ENCODE data around the gene SOX15. TPM values are rescaled to one million over a fixed set of nuclear protein-coding genes. Genes with fewer than 3 reads are reported as not detected.

Gene SOX15
- total RNA-seq, 1 experiment from 2014 or later: 6.3 TPM

Other genes with a start within 250 kb of the SOX15 start
- gene KCTD11, start 237.9 kb downstream of the SOX15 start, total RNA-seq (2014; rRNA removed): 7.0 and 7.6 TPM in 2 replicates
- gene TMEM95, start 234.9 kb downstream of the SOX15 start, total RNA-seq (2014; rRNA removed): not detected in 2 replicates
- 10.8 and 13.5 TPM in 2 replicates for gene TNK1, start 209.0 kb downstream of the SOX15 start, total RNA-seq (2014; rRNA removed)
- gene PLSCR3, start 195.6 kb downstream of the SOX15 start, total RNA-seq (2014; rRNA removed): 53.8 and 62.7 TPM in 2 replicates
- 56.6 and 82.4 TPM in 2 replicates for gene TMEM256, start 186.0 kb downstream of the SOX15 start, total RNA-seq (2014; rRNA removed)
- gene NLGN2, start 182.2 kb downstream of the SOX15 start, total RNA-seq (2014; rRNA removed): 7.4 and 12.7 TPM in 2 replicates
- not detected in 2 replicates for gene SPEM1, start 169.8 kb downstream of the SOX15 start, total RNA-seq (2014; rRNA removed)
- not detected in 2 replicates for gene SPEM2, start 164.5 kb downstream of the SOX15 start, total RNA-seq (2014; rRNA removed)
- gene SPEM3, start 161.2 kb downstream of the SOX15 start, total RNA-seq (2014; rRNA removed): not detected in 2 replicates
- gene TMEM102, start 154.7 kb downstream of the SOX15 start, total RNA-seq (2014; rRNA removed): 14.0 and 17.9 TPM in 2 replicates
- gene FGF11, start 150.6 kb downstream of the SOX15 start, total RNA-seq (2014; rRNA removed): 0.69 and 1.0 TPM in 2 replicates
- gene CHRNB1, start 145.0 kb downstream of the SOX15 start, total RNA-seq (2014; rRNA removed): 2.1 and 2.9 TPM in 2 replicates
- 14.7 and 18.4 TPM in 2 replicates for gene ZBTB4, start 110.5 kb downstream of the SOX15 start, total RNA-seq (2014; rRNA removed)
- not detected in 2 replicates for gene SLC35G6, start 108.6 kb downstream of the SOX15 start, total RNA-seq (2014; rRNA removed)
- 47.1 and 95.7 TPM in 2 replicates for gene POLR2A, start 105.7 kb downstream of the SOX15 start, total RNA-seq (2014; rRNA removed)
- 15.2 and 24.2 TPM in 2 replicates for gene TNFSF12, start 41.0 kb downstream of the SOX15 start, total RNA-seq (2014; rRNA removed)
- 3.6 and 5.2 TPM in 2 replicates for gene TNFSF13, start 31.3 kb downstream of the SOX15 start, total RNA-seq (2014; rRNA removed)
- gene SENP3, start 28.2 kb downstream of the SOX15 start, total RNA-seq (2014; rRNA removed): 82.8 and 88.7 TPM in 2 replicates
- 30.2 and 32.4 TPM in 2 replicates for gene CD68, start 10.5 kb downstream of the SOX15 start, total RNA-seq (2014; rRNA removed)
- gene MPDU1, start 6.2 kb downstream of the SOX15 start, total RNA-seq (2014; rRNA removed): 71.0 and 94.1 TPM in 2 replicates
- gene FXR2, start 24.8 kb upstream of the SOX15 start, total RNA-seq (2014; rRNA removed): 51.4 and 67.2 TPM in 2 replicates
- 27.6 and 33.1 TPM in 2 replicates for gene SAT2, start 37.7 kb upstream of the SOX15 start, total RNA-seq (2014; rRNA removed)
- not detected in 2 replicates for gene SHBG, start 40.0 kb upstream of the SOX15 start, total RNA-seq (2014; rRNA removed)
- gene ATP1B2, start 60.8 kb upstream of the SOX15 start, total RNA-seq (2014; rRNA removed): not detected in 2 replicates
- 2.0 and 3.4 TPM in 2 replicates for gene TP53, start 97.4 kb upstream of the SOX15 start, total RNA-seq (2014; rRNA removed)
- 18.0 and 22.6 TPM in 2 replicates for gene WRAP53, start 98.4 kb upstream of the SOX15 start, total RNA-seq (2014; rRNA removed)
- 4.9 and 7.7 TPM in 2 replicates for gene EFNB3, start 115.1 kb upstream of the SOX15 start, total RNA-seq (2014; rRNA removed)
- 0.62 and 0.92 TPM in 2 replicates for gene DNAH2, start 127.7 kb upstream of the SOX15 start, total RNA-seq (2014; rRNA removed)
- gene KDM6B, start 244.1 kb upstream of the SOX15 start, total RNA-seq (2014; rRNA removed): 3.2 and 158 TPM in 2 replicates